ENCODE data around the gene PTPRE.

Gene PTPRE

DNA sequence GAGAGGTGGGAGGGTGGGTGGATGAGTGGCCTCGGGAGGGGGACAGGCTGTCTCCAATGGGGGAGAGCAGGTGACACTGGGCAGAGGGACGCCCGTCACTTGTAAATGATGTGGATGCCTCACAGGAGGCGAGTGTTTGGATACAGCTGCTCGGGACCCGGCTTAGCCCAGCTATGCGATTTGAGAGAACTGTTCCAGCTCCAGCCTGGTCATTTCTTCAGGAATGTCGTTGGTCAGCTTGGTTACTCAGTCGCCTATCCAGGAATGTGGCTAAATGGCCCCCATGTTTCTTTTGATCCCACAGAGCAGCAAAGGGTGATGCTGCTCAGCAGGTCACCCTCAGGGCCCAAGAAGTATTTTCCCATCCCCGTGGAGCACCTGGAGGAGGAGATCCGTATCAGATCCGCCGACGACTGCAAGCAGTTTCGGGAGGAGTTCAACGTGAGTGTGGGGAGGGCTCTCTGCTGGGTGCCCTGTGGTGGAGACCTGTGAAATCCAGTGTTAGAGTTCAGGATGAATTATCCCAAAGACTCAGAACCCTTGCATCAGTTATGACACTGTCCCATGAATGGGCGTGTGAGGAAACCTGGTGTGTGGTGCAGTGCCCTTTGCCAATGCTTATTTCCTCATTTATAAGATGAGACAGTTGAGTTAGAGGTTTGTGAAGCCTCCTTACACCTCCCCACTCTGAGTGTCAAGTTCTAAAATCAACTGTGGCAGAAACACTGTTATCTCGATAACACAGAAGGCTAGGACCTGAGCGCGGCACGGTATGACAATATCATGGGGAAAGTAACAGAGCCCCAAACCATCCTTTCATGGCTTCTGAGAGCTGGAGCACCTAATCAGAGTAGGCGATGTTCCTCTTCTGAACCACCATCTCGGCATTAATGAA, 142.6 kb downstream of the PTPRE start:
- no peak for FAIRE-seq

DNA sequence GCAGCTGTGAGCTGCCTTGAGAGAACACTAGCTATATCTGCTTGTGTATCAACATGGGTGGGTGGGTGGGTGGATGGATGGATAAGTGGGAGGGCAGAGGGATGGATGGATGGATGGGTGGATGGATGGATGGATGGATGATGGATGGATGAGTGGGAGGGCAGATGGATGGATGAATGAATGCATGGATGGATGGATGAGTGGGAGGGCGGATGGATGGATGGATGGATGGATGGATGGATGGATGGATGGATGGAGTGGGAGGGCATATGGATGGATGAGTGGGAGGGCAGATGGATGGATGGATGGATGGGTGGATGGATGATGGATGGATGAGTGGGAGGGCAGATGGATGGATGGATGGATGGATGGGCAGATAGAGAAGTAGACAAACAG, 143.2 kb downstream of the PTPRE start:
- FAIRE-seq: no peak

DNA sequence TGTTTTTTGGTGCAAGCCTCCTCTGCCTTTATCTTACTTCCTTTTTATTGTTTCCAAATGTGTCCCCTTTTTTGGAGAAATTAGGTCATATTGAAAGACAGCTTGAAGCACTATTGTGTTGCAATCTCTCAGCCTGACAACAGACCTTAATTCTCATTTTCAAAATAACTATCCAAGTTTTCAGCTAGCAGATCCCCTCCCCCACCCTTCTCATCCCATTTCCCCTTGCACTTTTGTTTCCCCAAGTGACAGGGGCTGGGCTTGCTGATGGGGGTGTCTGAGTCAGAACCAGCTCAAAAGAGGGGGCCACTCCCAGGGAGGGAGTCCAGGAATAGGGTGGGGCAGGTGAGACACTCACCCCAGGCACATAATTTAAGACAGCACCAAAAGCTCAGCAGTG, 144.0 kb downstream of the PTPRE start:
- FAIRE-seq: no peak

DNA sequence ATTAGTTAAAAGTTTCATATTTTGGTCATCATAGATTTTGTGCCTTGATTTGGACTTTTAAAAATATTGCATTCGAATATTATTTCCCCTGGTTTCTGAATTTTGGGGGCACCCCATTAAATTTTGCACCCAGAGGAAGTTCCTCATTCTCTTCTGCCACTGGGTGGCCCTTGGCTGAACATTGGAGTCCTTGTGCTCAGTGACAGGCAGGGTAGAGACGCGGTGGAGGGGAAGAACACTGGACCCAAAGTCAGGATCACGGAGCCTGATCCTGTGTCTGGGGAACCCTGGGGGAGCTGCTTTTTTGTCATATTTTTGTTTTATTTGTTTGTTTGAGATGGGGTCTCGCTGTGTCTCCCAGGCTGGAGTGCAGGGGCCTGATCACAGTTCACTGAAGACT, 144.6 kb downstream of the PTPRE start:
- no peak for FAIRE-seq

DNA sequence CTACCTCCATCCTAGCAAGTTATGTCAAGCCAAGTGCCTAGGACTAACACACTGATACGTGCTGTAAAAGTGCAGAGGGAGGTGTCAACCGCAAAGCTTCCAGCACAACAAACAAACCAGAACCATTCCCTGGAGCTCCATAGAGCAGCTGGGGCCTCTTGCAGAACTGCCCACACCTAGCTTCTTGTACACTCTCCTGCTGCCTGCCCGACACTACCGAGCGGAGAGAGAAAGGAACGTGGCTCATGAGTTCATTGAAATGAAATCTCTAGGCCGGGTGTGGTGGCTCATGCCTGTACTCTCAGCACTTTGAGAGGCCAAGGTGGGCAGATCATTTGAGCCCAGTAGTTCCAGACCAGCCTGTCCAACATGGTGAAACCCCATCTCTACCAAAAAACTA, 145.8 kb downstream of the PTPRE start:
- no peak for FAIRE-seq

DNA sequence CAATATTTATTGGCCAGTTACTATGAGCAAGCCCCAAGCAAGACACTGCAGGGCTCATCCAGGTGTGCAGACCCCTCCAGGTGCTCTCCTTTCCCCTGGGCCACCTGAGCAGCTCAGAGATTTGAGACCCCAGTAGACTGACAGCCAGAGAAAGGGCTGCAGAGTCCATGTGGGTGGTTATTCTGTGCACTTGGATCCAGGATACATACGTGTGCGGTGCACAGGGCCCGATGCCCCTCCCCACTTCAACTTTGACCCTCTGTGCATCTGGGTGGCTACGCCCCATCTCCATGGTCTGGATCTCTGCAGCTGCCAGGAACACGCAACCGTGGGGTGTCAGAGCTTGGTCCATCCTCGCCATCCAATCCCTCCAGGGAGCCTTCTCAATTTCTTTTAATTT, 146.5 kb downstream of the PTPRE start:
- FAIRE-seq: no peak

DNA sequence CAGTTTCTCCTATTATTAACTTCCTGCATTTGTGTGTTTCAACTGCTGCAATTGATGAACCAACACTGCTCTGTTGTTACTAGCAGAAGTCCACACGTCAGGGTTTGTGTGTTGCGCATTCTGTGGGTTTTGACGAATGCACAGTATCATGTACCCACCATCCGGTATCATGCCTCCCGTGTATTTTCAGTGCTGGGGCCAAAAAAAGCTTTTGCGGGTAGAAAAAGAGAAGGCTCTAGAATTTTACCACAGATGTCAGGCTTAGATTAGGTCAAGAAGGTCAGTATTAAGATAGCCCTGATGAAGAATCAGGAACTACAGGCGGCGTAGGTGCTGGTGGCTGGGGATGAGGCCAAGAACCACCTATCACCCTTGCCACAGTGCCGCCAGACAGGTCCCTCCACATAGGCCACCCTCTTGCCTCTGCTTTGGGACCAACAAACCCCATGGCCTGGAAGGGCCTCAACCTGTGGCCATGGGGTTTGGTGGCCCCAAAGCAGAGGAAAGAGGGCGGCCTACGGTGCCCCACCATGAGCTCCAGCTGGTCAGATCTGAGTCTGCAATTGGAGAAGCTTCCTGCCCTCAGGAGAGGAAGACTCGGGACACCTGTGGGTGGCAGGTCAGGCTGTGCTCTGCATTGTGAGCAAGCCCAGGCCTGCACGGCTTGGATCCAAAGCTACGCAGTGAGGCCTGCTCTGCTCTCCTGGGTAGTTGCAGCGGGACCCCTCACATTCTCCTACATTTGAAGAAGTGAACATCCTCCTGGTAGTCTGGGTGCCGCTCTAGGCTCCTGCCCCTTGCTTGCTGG, 147.5 kb downstream of the PTPRE start:
- FAIRE-seq: no peak

DNA sequence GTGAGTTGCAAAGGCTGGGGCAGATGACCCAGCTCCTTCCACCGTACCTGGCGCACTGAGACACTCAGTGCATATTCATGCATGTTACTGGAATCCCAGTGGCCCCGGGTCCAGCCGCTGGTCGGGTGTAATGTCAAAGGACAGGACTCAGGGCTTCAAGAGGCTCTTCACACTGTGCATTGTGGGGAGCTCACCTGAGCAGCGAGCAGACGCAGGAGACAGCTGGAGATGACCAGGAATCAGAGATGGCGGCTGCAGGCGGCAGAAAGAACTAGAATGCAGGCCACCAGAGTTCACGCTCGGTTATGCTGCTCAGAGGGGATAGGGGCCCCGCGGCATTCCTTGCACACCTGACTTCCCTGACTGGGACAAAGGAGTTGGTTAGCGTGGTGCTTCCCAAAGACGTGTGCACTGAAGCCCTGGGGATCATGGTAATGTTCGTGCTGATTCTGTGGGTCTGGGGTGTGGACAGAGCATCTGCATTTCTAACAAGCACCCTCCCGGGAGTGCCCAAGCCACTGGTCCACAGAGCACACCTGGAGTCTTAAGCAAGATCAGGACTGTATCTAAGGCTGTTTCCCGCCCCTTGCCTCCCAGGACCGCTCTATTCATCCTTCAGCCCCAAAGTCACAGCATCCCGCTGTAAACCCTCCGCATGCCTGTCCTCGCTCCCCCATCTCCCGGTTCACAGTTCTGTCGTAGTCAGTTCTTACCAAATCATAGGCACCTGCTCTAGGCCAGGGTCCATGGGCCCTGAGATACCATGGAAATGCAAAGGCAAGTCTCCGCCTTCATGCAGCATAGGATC, 148.4 kb downstream of the PTPRE start:
- no peak for FAIRE-seq

DNA sequence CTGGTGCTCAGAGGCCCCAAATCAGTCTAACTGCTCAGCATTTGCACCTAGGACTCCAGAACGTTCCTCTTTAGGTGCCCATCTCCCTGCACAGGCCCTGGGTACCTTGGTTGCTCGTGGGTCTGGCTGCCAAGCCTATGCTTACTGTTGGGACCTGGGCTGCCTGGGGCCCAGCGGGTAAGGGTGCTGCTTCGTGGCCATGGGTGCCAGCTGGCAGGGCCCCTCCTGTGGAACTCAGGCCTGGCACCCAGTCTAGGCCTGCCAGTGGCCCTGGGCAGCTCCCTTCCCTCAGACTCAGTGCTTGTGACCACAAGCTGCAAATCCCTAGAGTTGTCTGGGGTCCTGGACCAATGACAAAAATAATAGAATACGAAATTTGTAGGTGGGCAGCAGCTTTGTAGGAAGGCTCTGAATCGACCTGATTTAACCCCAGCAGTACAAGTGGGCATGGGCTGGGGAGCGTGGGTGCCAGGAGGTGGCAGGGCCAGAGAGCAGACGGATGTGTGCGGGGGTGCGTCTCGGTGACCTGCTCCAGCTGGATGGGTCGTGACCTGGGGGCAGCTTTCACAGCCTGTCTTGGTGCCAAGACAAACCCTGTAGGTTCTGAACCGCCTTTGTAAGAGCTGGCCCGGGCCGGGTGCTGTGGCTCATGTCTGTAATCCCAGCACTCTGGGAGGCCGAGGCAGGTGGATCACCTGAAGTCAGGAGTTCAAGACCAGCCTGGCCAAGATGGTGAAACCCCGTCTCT, 149.6 kb downstream of the PTPRE start:
- no peak for FAIRE-seq

DNA sequence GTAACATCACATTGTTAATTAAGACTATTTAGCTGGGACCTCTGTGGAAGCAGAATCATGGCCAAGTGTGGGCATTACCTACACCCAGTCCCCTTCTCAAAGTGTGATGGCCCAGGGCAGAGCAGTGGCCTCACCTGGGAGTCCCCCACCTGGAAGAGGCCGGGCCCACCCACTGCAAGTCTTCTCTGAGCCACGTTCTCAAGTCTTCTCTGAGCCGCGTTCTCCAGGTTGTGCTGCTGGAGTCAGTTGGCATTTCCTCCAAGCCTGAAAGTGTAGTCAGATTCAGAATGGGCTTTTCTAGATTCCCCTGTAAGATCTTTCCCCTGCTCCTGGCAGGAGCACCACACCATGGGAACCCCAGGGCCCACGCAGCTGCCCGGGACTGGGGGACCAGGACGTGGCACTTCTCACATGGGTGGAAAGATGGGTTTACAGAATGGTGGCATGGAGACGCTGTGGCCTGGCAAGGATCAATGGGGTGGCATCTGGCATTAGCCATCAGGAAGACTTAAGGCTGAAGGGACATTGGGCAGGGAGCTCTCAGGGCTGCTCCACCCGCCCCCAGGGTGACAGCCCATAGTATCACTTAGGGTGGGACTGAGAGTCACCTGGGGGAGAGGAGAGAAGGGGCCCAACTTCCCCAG, 151.3 kb downstream of the PTPRE start:
- FAIRE-seq: no peak

DNA sequence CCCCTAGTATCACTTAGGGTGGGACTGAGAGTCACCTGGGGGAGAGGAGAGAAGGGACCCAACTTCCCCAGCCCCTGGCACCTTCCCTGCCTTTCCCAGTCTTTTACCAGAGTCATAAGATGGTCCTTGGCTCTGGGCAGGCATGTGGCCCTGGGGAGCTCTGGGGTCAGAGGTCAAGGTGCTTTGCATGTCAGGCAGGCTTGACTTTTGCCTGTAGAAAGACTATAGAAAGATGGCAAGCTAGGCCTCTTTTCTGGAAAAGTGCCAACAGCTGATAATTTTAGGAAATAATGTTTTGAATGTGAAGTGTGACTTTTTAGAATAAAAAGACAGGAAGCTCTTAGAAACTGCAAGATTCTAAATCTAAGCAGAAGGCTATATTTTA, 151.8 kb downstream of the PTPRE start:
- FAIRE-seq: no peak

DNA sequence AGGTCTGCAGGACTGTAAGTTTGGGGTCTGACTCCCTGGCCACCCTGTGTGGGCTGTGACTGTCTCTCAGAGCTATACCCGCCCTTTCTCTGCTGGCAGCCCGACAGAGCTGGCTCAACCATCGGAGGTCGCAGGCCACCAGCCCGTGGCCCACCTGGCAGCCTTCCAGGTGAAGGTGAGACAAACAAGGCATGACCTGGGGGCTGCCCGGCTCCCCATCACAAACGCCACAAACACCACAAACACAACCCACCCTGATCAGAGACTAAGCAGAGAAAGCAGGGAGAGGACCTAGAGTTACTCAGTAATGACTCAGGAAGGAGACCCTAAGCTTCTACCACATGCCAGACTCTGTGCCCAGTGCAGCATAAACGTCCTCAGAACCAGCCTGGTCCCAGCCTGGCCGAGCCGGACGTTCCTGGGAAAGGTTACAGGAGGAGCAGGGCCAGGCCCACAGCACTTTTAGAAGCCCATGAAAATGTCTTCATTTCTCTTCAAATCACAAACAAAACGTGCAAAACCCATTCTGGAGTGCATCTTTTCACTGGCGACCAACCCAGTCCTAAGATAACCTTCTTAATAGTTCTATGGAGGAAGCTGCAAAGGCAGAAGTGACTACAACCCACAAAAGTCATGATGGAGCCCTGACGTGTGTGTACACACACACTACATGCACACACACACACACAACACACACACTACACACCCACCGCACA, 152.5 kb downstream of the PTPRE start:
- no peak for FAIRE-seq

DNA sequence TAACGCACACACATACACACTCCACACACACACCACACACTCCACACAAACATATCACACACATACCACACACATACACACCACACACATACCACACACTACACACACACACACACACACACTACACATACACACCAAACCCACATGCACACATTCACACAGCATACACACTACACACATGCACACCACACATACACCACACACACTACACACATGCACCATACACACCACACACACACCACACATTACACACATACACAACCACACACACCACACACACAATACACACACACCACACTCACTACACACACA, 153.0 kb downstream of the PTPRE start:
- no peak for FAIRE-seq

DNA sequence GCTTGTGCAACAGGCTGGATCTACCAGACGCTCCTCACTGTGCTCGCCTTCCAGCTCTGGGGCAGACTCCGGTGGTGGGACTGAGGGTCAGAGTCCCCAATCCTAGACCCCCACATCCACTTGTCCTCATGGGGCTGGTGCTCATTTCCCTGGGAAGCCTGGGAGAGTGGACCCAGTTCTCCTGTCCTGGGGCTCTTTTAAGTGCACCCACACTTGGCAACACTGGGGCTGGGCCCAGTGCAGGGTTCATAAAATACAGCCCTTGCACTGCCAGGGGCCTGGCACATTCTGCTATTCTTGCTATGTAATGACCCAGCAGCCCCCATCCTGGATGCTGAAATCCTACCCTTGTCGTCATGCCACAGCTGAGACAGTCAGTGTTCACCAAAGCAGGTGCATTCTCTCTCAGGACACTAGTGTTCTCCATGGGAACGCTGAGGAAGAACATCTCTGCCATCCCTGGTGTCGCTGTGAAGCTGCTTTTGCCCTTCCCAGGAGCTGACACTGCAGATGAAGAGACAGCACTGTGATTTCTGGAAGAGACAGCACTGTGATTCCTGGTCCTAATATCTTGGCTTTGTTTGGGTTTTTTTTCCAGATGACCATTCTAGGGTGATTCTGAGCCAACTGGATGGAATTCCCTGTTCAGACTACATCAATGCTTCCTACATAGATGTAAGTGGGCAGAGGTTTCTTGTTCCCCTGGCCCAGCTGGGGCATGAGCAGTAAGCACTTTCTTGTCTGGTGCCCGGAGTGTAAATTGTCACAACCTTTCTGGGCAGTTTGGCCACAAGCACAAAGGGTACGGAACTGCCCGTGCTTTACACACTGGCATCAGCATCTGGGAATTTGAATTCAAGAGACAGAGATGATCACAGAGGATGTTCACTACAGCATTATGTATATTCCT, 153.7 kb downstream of the PTPRE start:
- FAIRE-seq: no peak

DNA sequence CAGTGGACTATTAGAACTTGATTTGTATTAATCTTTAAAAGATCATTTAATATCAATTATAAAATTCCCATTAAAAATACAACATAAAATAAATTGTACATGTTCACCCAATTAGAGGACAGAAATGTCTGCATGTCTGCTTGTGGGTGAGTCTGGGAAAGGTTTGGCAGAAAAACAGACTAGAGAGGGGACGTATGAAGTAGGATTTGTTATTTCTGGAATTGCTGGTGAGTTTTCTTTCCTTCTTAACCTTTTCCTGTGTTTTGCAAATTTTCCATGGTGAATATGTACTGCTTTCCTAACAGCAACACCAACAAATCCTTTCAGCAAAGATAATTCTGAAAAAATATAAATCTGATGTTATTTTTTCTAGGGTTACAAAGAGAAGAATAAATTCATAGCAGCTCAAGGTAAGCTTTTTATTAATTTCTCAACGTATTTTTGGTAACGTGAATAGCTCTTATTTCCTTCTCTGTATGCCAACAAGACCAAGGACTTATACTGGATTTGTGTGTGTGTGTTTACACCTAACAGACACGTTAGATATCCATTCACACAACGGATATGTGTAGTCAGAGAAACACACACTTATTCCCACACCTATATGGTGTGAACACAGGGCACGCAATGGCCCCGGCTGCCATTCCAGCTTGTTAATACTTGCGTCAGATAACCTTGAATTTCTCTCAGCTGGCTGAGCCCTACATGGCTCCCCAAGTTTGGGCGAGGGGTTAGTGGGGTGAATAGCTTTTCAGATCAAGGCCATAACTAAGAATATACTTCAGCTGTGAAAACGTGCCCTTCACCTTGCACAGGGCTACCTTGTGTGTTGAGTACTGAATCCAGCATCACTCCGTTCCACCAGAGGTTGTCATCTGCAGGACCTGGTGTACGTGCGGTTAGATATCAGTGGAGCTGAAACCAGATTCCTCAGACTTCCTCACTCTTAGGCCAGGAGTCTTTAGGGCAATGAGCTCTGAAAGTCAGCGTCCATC, 154.7 kb downstream of the PTPRE start:
- no peak for FAIRE-seq

DNA sequence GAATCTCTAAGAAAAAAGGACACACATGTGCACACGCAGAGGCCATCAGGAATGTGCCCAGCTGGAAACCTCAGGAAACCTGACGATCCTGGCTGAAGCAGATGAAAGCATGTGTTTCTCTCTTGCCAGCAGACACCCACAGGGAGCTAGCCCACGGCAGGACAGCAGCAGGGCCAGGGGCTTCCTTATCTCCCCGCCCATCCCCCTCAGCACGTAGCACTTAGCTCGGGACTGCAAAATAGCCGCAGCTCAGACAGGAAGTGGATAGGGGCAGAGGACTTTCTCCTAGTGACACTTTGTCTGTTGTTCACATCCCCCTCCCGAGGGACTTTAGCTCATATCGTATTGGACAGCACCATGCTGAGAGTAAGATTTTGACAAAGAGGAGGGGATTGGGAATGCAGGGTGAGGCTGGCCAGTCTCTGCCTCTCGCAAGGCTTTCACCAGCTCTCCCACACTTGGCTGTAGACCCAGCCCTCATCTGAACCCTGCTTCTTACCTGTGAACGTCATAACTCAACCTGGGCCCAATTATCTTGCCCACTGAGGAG, 155.5 kb downstream of the PTPRE start:
- no peak for FAIRE-seq

DNA sequence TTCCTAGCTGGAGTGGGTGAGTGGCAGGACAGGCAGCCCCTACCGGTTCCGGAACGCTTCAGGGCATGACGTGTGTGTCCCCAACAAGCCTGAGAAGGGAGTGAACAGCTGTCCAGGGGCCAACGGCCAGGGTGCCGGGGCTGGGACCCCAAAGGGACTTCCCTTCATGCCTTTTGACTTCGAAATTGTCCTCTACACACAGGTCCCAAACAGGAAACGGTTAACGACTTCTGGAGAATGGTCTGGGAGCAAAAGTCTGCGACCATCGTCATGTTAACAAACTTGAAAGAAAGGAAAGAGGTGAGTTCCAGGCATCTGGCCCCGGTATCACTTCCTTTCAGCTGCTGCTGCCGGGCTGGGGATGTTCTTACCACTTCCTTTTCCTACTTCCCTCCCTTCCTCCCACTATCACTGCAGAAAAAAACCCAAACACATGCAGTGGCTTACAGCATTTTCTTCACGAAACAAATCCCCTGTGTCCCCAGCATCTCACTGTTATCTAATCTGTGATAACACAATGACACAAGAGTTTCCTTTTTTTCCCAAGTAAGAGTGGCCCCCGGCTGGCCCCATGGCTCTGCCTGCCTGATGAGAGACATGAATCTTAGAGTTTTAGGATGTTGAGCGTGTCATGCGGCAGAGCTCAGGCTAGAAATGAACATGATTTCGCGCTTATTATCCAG, 156.1 kb downstream of the PTPRE start:
- FAIRE-seq: no peak

DNA sequence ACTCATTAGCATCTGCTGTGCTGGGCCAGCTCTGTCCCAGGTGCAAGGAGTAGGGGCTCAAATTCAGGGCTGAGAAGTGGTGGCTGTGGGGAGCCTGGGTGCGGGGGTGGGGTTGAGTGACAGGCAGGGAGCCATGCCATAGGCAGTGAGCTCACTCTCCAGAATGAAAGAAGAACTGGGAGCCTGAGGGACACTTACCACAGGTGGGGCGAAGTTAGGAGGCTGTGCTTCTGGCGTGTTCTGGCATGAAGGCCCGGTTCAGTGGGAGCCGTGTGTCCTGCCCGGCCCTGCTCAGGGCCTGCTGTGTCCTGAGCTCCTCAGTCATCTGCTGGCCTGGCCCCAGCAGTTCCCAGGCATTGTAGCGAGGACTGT, 156.8 kb downstream of the PTPRE start:
- FAIRE-seq: no peak
